ENCODE measurements around the gene ARSG.
"Not testable (repeated sequence)": the region's sequence is repeated elsewhere in the genome, so short reads cannot be mapped to it uniquely, and the experiment has no call there.

The ARSG gene

DNA sequence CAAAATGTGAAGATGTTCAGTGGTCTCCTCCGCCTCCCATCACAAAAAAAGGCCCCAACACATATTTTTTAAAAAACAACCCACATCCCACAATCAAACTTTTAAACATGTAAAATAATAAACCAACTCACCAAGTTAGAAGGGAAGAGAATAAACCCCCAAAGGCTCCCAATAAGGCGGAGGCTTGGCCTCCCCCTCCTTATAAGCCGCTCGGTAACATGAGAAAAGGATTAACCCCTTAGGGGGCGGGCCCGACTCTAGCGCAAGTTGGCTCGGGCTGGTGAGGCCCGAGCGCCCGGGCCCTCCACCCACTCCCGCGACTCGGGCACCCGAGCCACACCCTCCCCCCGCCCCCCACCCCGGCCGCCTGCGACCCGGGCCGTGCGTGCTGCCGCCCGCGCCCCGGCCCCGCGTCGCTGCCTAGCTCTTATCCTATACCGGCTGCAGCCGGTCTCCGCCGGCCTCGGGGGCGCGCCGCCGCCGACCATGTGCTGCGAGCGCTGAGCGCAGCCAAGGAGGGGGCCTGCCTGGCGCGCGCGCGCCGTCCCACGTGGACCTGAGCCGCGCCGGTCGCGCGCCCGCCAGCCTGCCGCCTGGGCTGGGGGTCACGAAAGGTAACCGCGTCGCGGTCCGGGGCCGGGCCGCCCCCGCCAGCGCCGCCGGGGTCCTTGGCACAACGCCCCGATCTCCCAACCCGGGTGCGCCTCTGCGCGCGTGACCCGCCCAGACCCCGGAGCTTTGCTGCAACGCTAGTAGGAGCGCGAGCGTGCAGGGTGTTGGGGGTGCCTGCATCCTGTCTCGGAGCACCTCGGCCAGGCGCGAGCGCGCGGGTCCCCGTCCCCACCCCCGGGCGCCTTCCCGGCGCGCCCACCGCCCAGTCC is at the start of gene ARSG, which contains the start of gene SLC16A6:
Gene ARSG (plus strand): TSS at position 541 of the 881 bp plus-strand sequence. CDS start 15,999 bp downstream, outside the sequence.
Gene SLC16A6 (minus strand): TSS at position 173 of the 881 bp plus-strand sequence. CDS start 12,807 bp downstream, outside the sequence.
- DNase-seq (ENCODE audit: low spot score), result peak; percentile 86

- no peak for DNase-seq (ENCODE audit: low spot score)
Observed at GRCh38 chr17:68246271-68247028, 44.8 kb upstream of the ARSG start.

- peak; percentile 95 for DNase-seq (ENCODE audit: low spot score)
Observed at GRCh38 chr17:68247445-68248198, 43.7 kb upstream of the ARSG start, which contains the start of gene AMZ2. Gene AMZ2 (plus strand): TSS chr17:68248043. CDS start chr17:68250188, 2,145 bp downstream.

DNA sequence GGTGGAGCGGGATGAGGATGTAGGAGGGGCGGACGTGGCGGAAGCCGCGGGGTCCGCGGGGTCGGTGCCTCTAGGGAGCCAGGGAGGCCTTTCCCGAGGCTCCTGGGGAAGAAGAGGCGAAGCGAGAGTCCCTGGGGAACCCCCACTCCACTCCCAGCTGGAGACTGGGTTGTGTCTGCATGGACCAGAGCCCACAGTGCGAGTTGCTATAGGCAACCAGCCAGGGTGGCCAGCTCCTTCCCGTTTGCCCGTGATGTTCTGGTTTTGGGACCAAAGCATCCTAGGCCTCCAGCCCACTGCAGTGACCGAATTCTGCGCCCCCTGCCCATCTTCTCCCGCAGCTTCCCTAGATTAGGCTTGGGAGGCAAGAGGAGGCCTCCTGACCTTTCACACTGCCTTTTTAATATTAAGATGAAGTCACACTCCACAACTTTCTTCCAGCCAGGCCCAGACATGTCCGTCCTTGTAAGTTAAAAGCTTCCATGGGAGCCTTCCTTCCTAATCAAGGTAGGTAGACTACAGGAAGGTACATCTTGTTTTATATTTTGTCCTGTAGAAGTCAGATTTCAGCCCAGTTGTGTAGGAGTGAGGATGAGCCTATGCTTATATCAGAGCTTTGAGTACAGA is 43.0 kb upstream of the ARSG start:
- peak; percentile 37 for DNase-seq (ENCODE audit: low spot score)

DNA sequence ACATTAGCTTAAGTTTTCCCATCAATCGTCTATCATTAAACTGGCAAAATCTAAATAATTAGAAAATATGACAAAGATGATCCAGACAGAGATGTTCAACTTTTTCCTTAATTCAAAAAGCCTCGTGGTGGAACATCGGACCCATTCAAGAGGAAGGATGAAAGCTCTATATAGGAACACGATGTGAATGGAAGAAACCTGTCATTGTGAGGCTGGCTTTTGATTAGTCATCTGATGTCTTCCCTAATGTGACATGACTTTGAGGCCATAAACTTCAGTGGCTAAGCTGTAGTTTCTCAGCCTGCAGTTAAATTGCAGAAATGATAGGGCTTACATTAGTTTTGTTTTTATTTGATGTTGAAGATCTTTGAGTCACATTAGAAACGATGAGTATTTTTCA is 42.4 kb upstream of the ARSG start:
- peak; percentile 47 for DNase-seq (ENCODE audit: low spot score)

DNA sequence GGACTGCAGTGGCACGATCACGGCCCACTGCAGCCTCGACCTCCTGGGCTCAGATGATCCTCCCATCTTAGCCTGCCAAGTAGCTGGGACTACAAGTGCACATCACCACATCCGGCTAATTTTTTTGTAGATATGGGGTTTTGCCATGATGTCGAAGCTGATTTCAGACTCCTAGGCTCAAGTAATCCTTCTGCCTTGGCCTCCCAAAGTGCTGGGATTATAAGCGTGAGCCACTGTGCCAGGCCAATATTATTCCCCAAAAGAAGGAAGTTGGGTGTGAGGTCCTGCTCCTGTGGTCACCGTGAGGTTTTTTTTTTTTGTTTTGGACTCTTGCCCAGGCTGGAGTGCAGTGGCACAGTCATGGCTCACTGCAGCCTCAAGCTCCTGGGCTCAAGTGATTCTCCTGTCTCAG is 41.9 kb upstream of the ARSG start:
- DNase-seq (ENCODE audit: low spot score), result peak; percentile 47

GRCh38 chr17:68253426-68253825 is 37.9 kb upstream of the ARSG start:
- DNase-seq (ENCODE audit: low spot score), result not testable (repeated sequence)

DNA sequence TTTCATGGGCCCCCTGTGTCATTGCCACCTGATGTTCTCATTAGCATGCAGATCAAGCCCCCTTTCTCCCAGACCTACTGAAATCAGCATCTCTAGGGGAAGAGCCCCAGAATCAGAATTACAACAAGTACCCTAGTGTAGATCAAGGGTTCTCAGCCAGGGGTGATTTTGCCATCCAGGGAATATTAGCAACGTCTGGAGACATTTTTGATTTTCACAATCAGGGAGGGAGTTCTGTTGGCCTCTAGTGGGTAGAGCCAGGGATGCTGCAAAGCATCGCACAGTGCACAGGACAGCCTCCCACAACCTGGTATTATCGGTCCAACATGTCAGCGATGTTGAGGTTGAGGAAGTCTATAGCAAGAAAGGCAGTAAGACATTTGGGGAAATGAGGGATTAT is 36.1 kb upstream of the ARSG start:
- DNase-seq (ENCODE audit: low spot score), result no peak

DNA sequence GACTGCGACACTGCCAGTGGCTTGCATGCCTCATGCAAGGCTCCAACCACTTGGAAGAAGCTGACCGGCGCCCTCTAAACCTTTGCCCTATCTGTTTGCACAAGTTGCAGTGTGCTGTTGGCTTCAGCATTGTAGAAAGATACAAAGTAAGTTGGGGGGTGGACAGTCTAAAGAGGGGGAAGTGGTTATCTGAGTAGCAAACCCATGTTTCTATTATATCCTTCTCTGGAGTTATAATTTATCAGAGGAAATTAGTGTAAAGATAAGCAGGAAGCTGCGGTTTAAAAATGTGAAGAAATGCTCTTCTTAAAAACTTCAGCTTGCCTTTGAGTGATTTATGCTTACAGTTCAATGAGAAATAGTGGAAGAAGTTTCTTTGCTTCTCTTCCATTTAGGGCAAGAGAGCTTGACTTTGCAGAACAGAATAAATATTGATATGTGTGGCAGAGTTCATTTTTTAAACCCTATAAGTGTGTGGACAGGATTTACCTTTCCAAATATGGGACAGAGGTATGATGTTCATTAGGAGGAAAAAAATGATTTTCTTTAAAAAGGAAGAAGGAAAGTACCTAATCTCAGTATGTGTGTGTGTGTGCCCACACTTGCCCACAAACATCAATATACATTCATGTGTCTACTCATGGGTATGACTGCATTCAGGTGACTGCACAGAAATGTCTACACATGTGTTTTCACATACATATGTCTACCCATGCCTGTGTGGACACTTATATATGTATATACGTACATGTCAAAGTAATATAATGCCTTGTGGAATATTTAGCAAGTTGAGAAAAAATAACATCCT is 35.4 kb upstream of the ARSG start:
- DNase-seq (ENCODE audit: low spot score), result no peak

DNA sequence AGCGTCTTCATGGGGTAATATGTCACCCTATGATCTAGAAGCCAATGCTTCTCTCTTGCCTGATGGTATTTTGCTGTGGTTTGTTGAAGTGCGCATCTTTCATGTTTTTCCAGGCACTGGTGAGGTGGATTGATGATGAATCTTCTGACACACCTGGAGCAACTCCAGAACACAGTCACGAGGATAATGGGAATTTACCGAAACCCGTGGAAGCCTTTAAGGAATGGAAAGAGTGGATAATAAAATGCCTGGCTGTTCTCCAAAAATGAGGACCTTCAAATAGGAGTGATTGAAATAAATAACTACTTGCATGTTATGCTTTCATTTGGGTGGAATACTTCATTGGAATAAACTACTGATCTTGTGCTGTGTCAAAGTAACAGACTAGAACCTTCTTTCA is 34.6 kb upstream of the ARSG start:
- not testable (repeated sequence) for DNase-seq (ENCODE audit: low spot score)

- no peak for DNase-seq (ENCODE audit: low spot score)
Observed at GRCh38 chr17:68257934-68258333, 33.4 kb upstream of the ARSG start.

DNA sequence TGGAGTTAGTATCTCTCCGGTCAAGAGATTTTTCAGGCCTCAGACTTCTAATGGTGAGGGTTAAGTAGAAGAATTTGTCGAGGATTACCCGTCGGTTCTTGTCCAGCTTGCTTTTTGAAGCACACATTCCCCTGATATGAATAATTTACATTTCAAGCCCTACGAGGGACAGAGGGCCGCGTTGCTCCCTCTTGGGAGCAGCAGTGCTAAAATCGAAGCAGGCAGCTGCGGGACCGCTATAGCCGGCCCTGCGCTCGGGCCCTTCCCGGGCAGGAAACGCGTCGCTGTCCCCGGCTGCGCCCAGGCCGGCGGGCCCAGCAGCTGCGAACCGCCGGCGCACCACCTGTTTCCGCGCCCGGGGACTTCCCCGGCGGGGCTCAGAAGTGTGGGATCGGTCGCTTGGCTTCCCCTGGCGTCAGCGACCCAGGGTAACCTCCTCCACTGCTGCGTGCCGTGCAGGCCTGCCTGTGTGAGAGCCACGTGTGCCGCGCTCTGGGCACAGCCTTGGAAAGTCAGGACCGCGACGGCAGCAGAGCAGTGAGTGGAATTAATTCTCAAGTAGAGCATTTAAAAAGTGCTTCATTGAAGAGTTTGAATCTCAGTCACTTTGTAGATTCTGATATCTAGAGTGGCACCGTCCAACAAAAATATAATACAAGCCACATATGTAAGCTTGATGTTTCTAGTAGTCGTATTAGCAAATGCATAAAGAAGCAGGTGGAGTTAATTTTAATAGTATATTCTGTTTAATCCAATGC is 32.2 kb upstream of the ARSG start:
- DNase-seq (ENCODE audit: low spot score), result peak; percentile 89

DNA sequence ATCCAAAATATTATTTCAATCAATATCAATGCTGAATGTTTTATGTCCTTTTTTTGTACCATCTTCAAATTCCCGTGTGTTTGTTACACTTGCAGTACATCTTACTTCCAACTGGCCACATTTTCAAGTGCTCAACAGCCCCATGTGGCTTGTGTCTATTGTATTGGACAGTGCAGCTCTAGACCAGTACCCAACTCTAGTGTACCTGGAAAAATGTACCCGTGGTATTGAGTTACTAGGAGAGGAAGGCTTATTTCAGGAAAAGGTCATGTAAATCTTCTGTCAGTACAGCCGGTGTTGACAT is 31.7 kb upstream of the ARSG start:
- peak; percentile 63 for DNase-seq (ENCODE audit: low spot score)

- DNase-seq (ENCODE audit: low spot score), result no peak
Observed at GRCh38 chr17:68260051-68260762, 31.1 kb upstream of the ARSG start.

- DNase-seq (ENCODE audit: low spot score), result not testable (repeated sequence)
Observed at GRCh38 chr17:68262467-68262866, 28.8 kb upstream of the ARSG start.

DNA sequence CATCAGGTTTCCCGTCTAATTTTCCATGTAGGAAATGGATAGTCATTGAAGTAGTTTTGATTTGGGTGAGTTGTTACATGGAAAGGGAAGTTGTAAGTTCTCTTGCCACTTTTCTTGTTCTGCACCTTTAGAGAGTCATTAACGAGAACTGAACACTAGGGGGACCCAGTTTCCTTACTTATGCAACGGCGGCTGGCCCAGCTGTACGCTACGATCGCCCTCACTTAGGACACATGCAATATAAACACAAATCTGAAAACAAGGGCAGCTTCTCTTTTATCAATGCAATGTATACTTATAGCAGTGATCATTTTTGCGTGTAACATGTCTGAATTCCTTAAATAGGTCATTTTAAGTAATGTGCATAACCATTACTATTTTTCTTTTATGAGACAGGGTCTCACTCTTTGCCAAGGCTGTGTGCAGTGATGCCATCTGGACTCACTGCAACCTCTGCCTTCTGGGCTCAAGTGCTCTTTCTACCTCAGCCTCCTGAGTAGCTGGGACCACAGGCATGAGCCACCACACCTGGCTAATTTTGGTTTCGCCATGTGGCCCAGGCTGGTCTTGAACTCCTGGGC is 28.1 kb upstream of the ARSG start:
- peak; percentile 77 for DNase-seq (ENCODE audit: low spot score)

GRCh38 chr17:68265833-68266232 is 25.5 kb upstream of the ARSG start:
- not testable (repeated sequence) for DNase-seq (ENCODE audit: low spot score)

GRCh38 chr17:68273722-68274121 is 17.6 kb upstream of the ARSG start:
- DNase-seq (ENCODE audit: low spot score), result no peak

- DNase-seq (ENCODE audit: low spot score), result not testable (repeated sequence)
Observed at GRCh38 chr17:68276339-68276738, 15.0 kb upstream of the ARSG start.

Data from NAMALWA (cell line).